K562 (cell line): ENCODE measurements around the gene TOP3A. TPM values are rescaled to one million over a fixed set of nuclear protein-coding genes. Genes with fewer than 3 reads are reported as not detected.

Experiments used
- ATAC-seq: fragments of 200-7000 bp; cut with Tn5 transposase; 3 replicates; pipeline ENCODE4 v1.9.1; 2020; ENCODE audit warnings: moderate library complexity
- BruUV-seq: library from RNA; stranded (reverse); fragments of 400-500 nt; replicated peaks from 2 replicates; lab custom pipeline; 2021; lab: Mats Ljungman, UMichigan
- CTCF ChIA-PET: fragments of 300-600 bp; formaldehyde crosslinking; extraction: SDS; loops from one replicate; lab custom pipeline; 2021; ENCODE audit warnings: low intra/inter-chr PET ratio; lab: Yijun Ruan, JAX
- POLR2A ChIA-PET: fragments of 300-600, 350-650 bp; sonication (Branson Sonifier 250); formaldehyde crosslinking; extraction: SDS; loops from one replicate; lab custom pipeline; 2021; ENCODE audit warnings: antibody characterized with exemption, inconsistent platforms; lab: Yijun Ruan, JAX
- DNase-seq, 4 experiments: peaks; one replicate each; pipeline versions ENCODE4 v3.0.0 to v3.0.0-alpha.2; 2011 to 2018; ENCODE audit warnings: low spot score in 3 of 4, mixed read lengths in 3 of 4; ENCODE audit errors: extremely low read depth in 1 of 4
- FAIRE-seq: peaks from 2 replicates; lab custom pipeline; 2011; peaks lifted over from hg19 to GRCh38; lab: Jason Lieb, UNC
- H2AFZ ChIP-seq: 2 replicates; pipeline ENCODE4 v1.6.0; 2011; ENCODE audit warnings: low read depth, low read length, control low read depth, inconsistent platforms
- H3K27ac ChIP-seq: fragments of 200-600 bp; 3 replicates; pipeline ENCODE4 v1.8.0; 2011; ENCODE audit warnings: low read depth, mild to moderate bottlenecking, control low read depth, inconsistent platforms, low read length, moderate library complexity, mixed read lengths; ENCODE audit errors: extremely low read depth
- H3K27me3 ChIP-seq, 2 experiments: fragments of 300-600 bp in 1 of 2; 2 replicates in 1 of 2; 3 replicates in 1 of 2; pipeline versions ENCODE4 v1.6.0 to v1.8.0; 2011; ENCODE audit warnings: inconsistent platforms in 2 of 2, low read length in 2 of 2, mild to moderate bottlenecking in 1 of 2, mixed read lengths in 1 of 2, moderate library complexity in 1 of 2; ENCODE audit not compliant: control insufficient read depth in 2 of 2, insufficient read depth in 2 of 2
- H3K36me3 ChIP-seq: fragments of 300-600 bp; 3 replicates; pipeline ENCODE4 v1.8.0; 2011; ENCODE audit warnings: mild to moderate bottlenecking, low read length, inconsistent platforms; ENCODE audit not compliant: control insufficient read depth, insufficient read depth
- H3K4me1 ChIP-seq, 2 experiments: fragments of 200-600 bp in 1 of 2; replicated peaks in 1 of 2; 2 replicates in 1 of 2; 3 replicates in 1 of 2; pipeline versions ENCODE4 v1.5.1 to v1.8.0; 2011; ENCODE audit warnings: inconsistent platforms in 2 of 2, low read length in 2 of 2, mild to moderate bottlenecking in 1 of 2, mixed read lengths in 1 of 2, moderate library complexity in 1 of 2; ENCODE audit not compliant: control insufficient read depth in 2 of 2, insufficient read depth in 2 of 2
- H3K4me2 ChIP-seq: 2 replicates; pipeline ENCODE4 v1.6.1; 2011; ENCODE audit warnings: low read length, control low read depth, inconsistent platforms, mixed read lengths; ENCODE audit not compliant: insufficient read depth
- H3K4me3 ChIP-seq: fragments of 200-600 bp; sonication (generic), shearing (Covaris generic); 2 replicates; pipeline ENCODE4 v1.5.1; 2016; ENCODE audit warnings: control low read depth, inconsistent platforms
- H3K79me2 ChIP-seq: fragments of 200-600 bp; 3 replicates; pipeline ENCODE4 v1.8.0; 2011; ENCODE audit warnings: low read length, inconsistent platforms; ENCODE audit not compliant: control insufficient read depth, insufficient read depth
- H3K9ac ChIP-seq, 2 experiments: 2 replicates each; pipeline versions ENCODE4 v1.6.0 to v1.6.1; 2011; ENCODE audit warnings: low read depth in 2 of 2, low read length in 2 of 2, control low read depth in 1 of 2, inconsistent platforms in 1 of 2, mild to moderate bottlenecking in 1 of 2, mixed read lengths in 1 of 2; ENCODE audit not compliant: insufficient read depth in 1 of 2
- H3K9me1 ChIP-seq: one replicate; pipeline ENCODE4 v1.6.0; 2011; ENCODE audit warnings: inconsistent platforms, mild to moderate bottlenecking, low read length, moderate library complexity; ENCODE audit not compliant: control insufficient read depth, insufficient read depth
- H3K9me3 ChIP-seq: replicated peaks from 2 replicates; pipeline ENCODE4 v1.5.1; 2011; ENCODE audit warnings: low read depth, low read length, inconsistent platforms; ENCODE audit not compliant: control insufficient read depth, insufficient read depth
- H4K20me1 ChIP-seq: replicated peaks from 2 replicates; pipeline ENCODE4 v1.6.1; 2011; ENCODE audit warnings: low read length, inconsistent platforms, mixed read lengths; ENCODE audit not compliant: control insufficient read depth, insufficient read depth
- BRF1 ChIP-seq: IDR thresholded peaks from 3 replicates; pipeline ENCODE4 v1.6.1; 2011; ENCODE audit warnings: borderline replicate concordance, mild to moderate bottlenecking; ENCODE audit not compliant: insufficient read length; ENCODE audit errors: extremely low read depth
- CBX3 ChIP-seq, 2 experiments: IDR thresholded peaks; 1 replicate in 1 of 2; 2 replicates in 1 of 2; pipeline ENCODE4 v1.6.1; 2012; ENCODE audit warnings: inconsistent platforms in 2 of 2, low read length in 2 of 2, borderline replicate concordance in 1 of 2, control low read depth in 1 of 2
- CCAR2 ChIP-seq: fragments of 200-400 bp; formaldehyde crosslinking; IDR thresholded peaks from 2 replicates; pipeline ENCODE4 v1.6.1; 2017; ENCODE audit warnings: mild to moderate bottlenecking, low read depth, low read length
- HMGN3 ChIP-seq: IDR thresholded peaks from 2 replicates; pipeline ENCODE4 v1.6.1; 2011; ENCODE audit warnings: borderline replicate concordance, low read depth, mild to moderate bottlenecking, mixed read lengths, low read length; ENCODE audit not compliant: insufficient read length; ENCODE audit errors: extremely low read depth
- HSF4 ChIP-seq: fragments of 250-450 bp; sonication (Bioruptor Pico); IDR thresholded peaks from 2 replicates; pipeline ENCODE4 v2.1.2; 2022; ENCODE audit warnings: mild to moderate bottlenecking, moderate library complexity, borderline replicate concordance
- KAT7 ChIP-seq: sonication (generic); formaldehyde crosslinking; IDR thresholded peaks from 2 replicates; pipeline ENCODE4 v1.8.0; 2022; ENCODE audit warnings: missing genetic modification reagents, mild to moderate bottlenecking, borderline replicate concordance
- MAFF ChIP-seq: IDR thresholded peaks from 2 replicates; pipeline ENCODE4 v1.6.1; 2012; ENCODE audit warnings: low read length, improper control_type of control experiment
- MCM3 ChIP-seq: fragments of 450-650 bp; IDR thresholded peaks from 2 replicates; pipeline ENCODE4 v1.6.1; 2016
- MIER1 ChIP-seq: fragments of 450-650 bp; IDR thresholded peaks from 2 replicates; pipeline ENCODE4 v1.6.1; 2016; ENCODE audit warnings: antibody characterized with exemption, mild to moderate bottlenecking, low read depth
- MTA1 ChIP-seq: fragments of 450-650 bp; IDR thresholded peaks from 2 replicates; pipeline ENCODE4 v1.6.1; 2017; ENCODE audit warnings: borderline replicate concordance
- NR2F6 ChIP-seq: fragments of 450-650 bp; formaldehyde crosslinking; IDR thresholded peaks from 2 replicates; pipeline ENCODE4 v1.4.0; 2020; ENCODE audit warnings: mild to moderate bottlenecking
- OTX1 ChIP-seq: fragments of 450-650 bp; formaldehyde crosslinking; IDR thresholded peaks from 2 replicates; pipeline ENCODE4 v1.4.0; 2022; ENCODE audit warnings: mild to moderate bottlenecking
- PHTF2 ChIP-seq: fragments of 250-450 bp; sonication (Bioruptor Pico); IDR thresholded peaks from 2 replicates; pipeline ENCODE4 v1.5.0; 2021; ENCODE audit warnings: mild to moderate bottlenecking
- RUNX1 ChIP-seq: sonication (generic); IDR thresholded peaks from 2 replicates; pipeline ENCODE4 v1.6.1; 2016; ENCODE audit warnings: antibody characterized with exemption, low read depth
- SMAD3 ChIP-seq: fragments of 450-650 bp; formaldehyde crosslinking; conservative IDR thresholded peaks from 2 replicates; pipeline ENCODE4 v1.4.0; 2020; ENCODE audit warnings: mild to moderate bottlenecking
- TFAM ChIP-seq: fragments of 250-450 bp; sonication (Bioruptor Pico); conservative IDR thresholded peaks from 2 replicates; pipeline ENCODE4 v1.5.0; 2021; ENCODE audit warnings: mild to moderate bottlenecking, moderate library complexity
- XRCC3 ChIP-seq: fragments of 450-650 bp; IDR thresholded peaks from 2 replicates; pipeline ENCODE4 v1.6.1; 2017; ENCODE audit warnings: mild to moderate bottlenecking, moderate library complexity
- ZNF146 ChIP-seq: IDR thresholded peaks from one replicate; pipeline ENCODE4 v1.6.1; 2018; ENCODE audit warnings: missing compliant biosample characterization; ENCODE audit not compliant: unreplicated experiment
- ZNF263 ChIP-seq: sonication (generic); formaldehyde crosslinking; IDR thresholded peaks from 2 replicates; pipeline ENCODE4 v1.8.0; 2022; ENCODE audit warnings: mild to moderate bottlenecking, missing genetic modification reagents, borderline replicate concordance
- WGBS: fragments of 100-300 bp; shearing (Covaris generic); methylation state at CpG from one replicate; pipeline ENCODE4 v1.1.6; 2016; ENCODE audit warnings: low coverage, mixed read lengths; ENCODE audit not compliant: insufficient coverage; ENCODE audit errors: missing lambda C conversion rate; 5-methylcytosine and 5-hydroxymethylcytosine counted together
- in situ Hi-C: fragments of 300-500 bp; cut with MboI; formaldehyde crosslinking; loops from 4 replicates; pipeline ENCODE4 v1.15.0; 2018; ENCODE audit warnings: inconsistent platforms, mixed read lengths
- intact Hi-C: fragments of 100-400 bp; cut with micrococcal nuclease; formaldehyde crosslinking; loops from 2 replicates; pipeline ENCODE4 v1.14.2; 2022
- polyA plus RNA-seq, 8 experiments: library from polyadenylated mRNA; depleted of rRNA in 4 of 8; stranded (reverse) in 5 of 8; unstranded in 3 of 8; fragments of >200 nt; fragmentation: Nextera tagmentation in 2 of 8; fragmentation: Illumina TruSeq in 1 of 8; extraction: Ambion mirVana in 2 of 8; extraction: Trizol in 1 of 8; gene quantifications; 2 replicates each; pipeline versions ENCODE4 v1.2.1 to v1.2.3, GENCODE V29; 2011 to 2014; ENCODE audit warnings: inconsistent platforms in 1 of 8, missing spikeins in 1 of 8
- total RNA-seq, 7 experiments: library from RNA; depleted of rRNA in 6 of 7; stranded (reverse); fragments of >200 nt in 6 of 7; fragmentation: Illumina TruSeq in 2 of 7; extraction: Trizol in 2 of 7; gene quantifications; 2 replicates each; pipeline versions ENCODE4 v1.2.1 to v1.2.3, GENCODE V29; 2011 to 2021; ENCODE audit warnings: low replicate concordance in 1 of 7
- TF ChIP-seq, protein P1 (sequence below): sonication (generic); formaldehyde crosslinking; IDR thresholded peaks from 2 replicates; pipeline ENCODE4 v1.8.0; 2022; ENCODE audit warnings: missing genetic modification reagents, mild to moderate bottlenecking, moderate library complexity, borderline replicate concordance
- TF ChIP-seq, protein P2 (sequence below), 2 experiments: IDR thresholded peaks; 2 replicates each; pipeline ENCODE4 v1.6.1; 2011; ENCODE audit warnings: borderline replicate concordance in 1 of 2, control low read depth in 1 of 2, low read depth in 1 of 2, low read length in 1 of 2, mild to moderate bottlenecking in 1 of 2, mixed read lengths in 1 of 2, moderate library complexity in 1 of 2; ENCODE audit not compliant: insufficient read depth in 1 of 2, insufficient read length in 1 of 2, poor library complexity in 1 of 2, severe bottlenecking in 1 of 2; ENCODE audit errors: extremely low read depth in 1 of 2

The TOP3A gene
- total and polyA plus RNA-seq, 9 of the 15 experiments (the other 6 are each of a cell fraction or from before 2014, with no cell fraction given): 5.2 to 49.7 (median 24.7) TPM

DNA sequence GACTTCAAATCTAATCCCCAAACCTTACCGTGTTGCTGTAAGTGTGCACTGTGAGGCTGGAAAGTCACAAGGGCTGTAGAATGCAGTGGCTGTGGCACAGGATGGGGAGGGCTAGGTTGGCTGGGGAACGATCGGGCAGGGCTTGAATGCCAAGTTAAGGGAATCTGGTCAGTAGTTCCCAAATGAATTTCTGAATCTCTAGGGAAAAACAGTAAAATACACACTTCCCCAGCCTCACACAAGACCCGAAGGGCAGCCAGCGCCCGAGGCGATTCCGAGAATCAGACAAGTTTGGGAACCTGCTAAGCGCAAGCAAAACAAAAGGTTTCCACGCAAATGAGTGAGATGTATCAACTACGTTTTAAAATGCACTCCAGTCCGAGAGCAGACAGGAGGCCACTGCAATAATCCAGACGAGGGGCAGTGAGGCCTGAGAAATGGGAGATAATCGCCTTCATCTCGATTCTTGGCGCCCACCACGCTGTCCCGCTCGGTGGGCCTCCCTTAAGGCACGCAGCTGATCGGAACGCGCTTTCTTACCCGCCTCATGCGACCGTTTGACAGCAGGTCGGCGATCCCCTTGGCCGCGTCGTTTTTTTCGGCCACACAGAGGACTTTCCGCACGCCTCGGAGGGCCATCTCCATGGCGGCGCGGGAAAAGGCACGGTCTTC is 599 bp downstream of the TOP3A start (continued):
- TF ChIP-seq, protein P1, sequence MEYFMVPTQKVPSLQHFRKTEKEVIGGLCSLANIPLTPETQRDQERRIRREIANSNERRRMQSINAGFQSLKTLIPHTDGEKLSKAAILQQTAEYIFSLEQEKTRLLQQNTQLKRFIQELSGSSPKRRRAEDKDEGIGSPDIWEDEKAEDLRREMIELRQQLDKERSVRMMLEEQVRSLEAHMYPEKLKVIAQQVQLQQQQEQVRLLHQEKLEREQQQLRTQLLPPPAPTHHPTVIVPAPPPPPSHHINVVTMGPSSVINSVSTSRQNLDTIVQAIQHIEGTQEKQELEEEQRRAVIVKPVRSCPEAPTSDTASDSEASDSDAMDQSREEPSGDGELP: peak; percentile 61; the same call in 1 of the 2 replicates
- no peak for TF ChIP-seq NR2F6 (CRISPR knock-in tag)
- TF ChIP-seq XRCC3: no peak
- TF ChIP-seq MCM3: no peak
- TF ChIP-seq HMGN3: peak; percentile 4
- no peak for TF ChIP-seq ZNF146 (CRISPR knock-in tag)
- no peak for TF ChIP-seq HSF4
- TF ChIP-seq MIER1: no peak
- TF ChIP-seq ZNF263: no peak
- no peak for TF ChIP-seq RUNX1
- TF ChIP-seq KAT7 (CRISPR knock-in tag): peak; percentile 59; the same call in 1 of the 2 replicates
- TF ChIP-seq CBX3 (IDR thresholded peaks at IDR 0.05; ENCODE audit: borderline replicate concordance in 1 of 2, low read length in 2 of 2): no peak

DNA sequence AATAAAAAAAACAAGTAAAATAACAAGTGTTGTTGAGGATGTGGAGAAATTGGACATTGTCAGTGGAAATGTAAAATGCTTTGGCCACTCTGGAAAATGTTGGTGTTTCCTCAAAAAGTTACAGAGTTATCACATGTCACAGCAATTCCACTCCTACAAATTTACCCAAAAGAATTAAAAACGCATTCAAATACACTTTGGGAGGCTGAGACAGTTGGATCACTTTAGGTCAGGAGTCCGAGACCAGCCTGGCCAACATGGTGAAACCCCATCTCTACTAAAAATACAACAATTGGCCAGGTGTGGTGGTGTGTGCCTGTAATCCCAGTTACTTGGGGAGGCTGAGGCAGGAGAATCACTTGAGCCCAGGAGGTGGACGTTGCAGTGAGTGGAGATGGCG is 5.6 kb downstream of the TOP3A start:
- H3K9me3 ChIP-seq: no peaks in the 10 kb centered on the region
- H3K4me3 ChIP-seq: no peak overlapping the region
- H3K9ac ChIP-seq: no peak overlapping the region
- DNase-seq (no peak), FAIRE-seq (no peak), ATAC-seq (no peak)
- no TSS peak for BruUV-seq
- H3K27ac ChIP-seq: no peak overlapping the region
- peaks cover 0 to 3% of the 10 kb centered on the region in 2 experiments; a peak in 2 of 5 replicates for H3K4me1 ChIP-seq
- ChIA-PET POLR2A (no interaction called here), CTCF (no interaction called here)
- no peak overlapping the region for H2AFZ ChIP-seq
- no peaks in the 10 kb centered on the region for H4K20me1 ChIP-seq
- H3K79me2 ChIP-seq: peaks cover 40% of the 10 kb centered on the region
- H3K4me2 ChIP-seq: no peak overlapping the region
- H3K9me1 ChIP-seq: no peaks in the 10 kb centered on the region
- H3K36me3 ChIP-seq: peaks cover 59% of the 10 kb centered on the region
- intact Hi-C loops: no loop called here
- 95% methylated on average over 4 of the region's 4 CpGs for WGBS
- H3K27me3 ChIP-seq: no peaks in the 10 kb centered on the region
- in situ Hi-C loops: loop anchor here (5.0 kb wide), 1 partner anchor 37 kb away; no protein-coding TSS in a partner anchor
- no peak for TF ChIP-seq PHTF2 (CRISPR knock-in tag)
- TF ChIP-seq, protein P2, sequence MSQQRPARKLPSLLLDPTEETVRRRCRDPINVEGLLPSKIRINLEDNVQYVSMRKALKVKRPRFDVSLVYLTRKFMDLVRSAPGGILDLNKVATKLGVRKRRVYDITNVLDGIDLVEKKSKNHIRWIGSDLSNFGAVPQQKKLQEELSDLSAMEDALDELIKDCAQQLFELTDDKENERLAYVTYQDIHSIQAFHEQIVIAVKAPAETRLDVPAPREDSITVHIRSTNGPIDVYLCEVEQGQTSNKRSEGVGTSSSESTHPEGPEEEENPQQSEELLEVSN (IDR thresholded peaks at IDR 0.05; ENCODE audit: borderline replicate concordance in 1 of 2, extremely low read depth in 1 of 2, insufficient read depth in 1 of 2, insufficient read length in 1 of 2, low read depth in 1 of 2, low read length in 1 of 2, poor library complexity in 1 of 2, severe bottlenecking in 1 of 2): no peak
- TF ChIP-seq MAFF: no peak
- no peak for TF ChIP-seq MTA1
- no peak for TF ChIP-seq BRF1
- no peak for TF ChIP-seq TFAM (CRISPR knock-in tag)
- TF ChIP-seq CCAR2: no peak
- TF ChIP-seq SMAD3 (CRISPR knock-in tag): no peak
- no peak for TF ChIP-seq OTX1 (CRISPR knock-in tag)
